Measurements from ENCODE around the gene BAAT.

The BAAT gene

GRCh38 chr9:101317735-101318134 lies 67.1 kb downstream of the BAAT start:
- no peak for DNase-seq (ENCODE audit: low read depth in 2 of 2)

- no peak for DNase-seq (ENCODE audit: low read depth in 2 of 2)
Measured at GRCh38 chr9:101315112-101315450, 69.7 kb downstream of the BAAT start.

GRCh38 chr9:101312661-101313060 lies 72.1 kb downstream of the BAAT start:
- DNase-seq (ENCODE audit: low read depth in 2 of 2): no peak

GRCh38 chr9:101311758-101312420 lies 72.9 kb downstream of the BAAT start:
- no peak for DNase-seq (ENCODE audit: low read depth in 2 of 2)

GRCh38 chr9:101311191-101311590 lies 73.6 kb downstream of the BAAT start:
- no peak for DNase-seq (ENCODE audit: low read depth in 2 of 2)
